Hypothalamus (tissue), 51 donors: ENCODE data around the gene MYO1H.

Experiments
- DNase-seq, 51 donors: peaks; one replicate each; lab custom pipeline; 2025; lab: John Stamatoyannopoulos, UW

Gene MYO1H

GRCh38 chr12:109334887-109335286, 12.8 kb upstream of the MYO1H start:
- no peak for DNase-seq

- DNase-seq, result no peak
These were observed 11.1 kb upstream of the MYO1H start for GRCh38 chr12:109336593-109336992.

- DNase-seq, result no peak
These were observed 4.0 kb upstream of the MYO1H start for GRCh38 chr12:109343677-109344076.

GRCh38 chr12:109345428-109345827, 2.3 kb upstream of the MYO1H start:
- DNase-seq, result no peak

GRCh38 chr12:109346920-109347319, 780 bp upstream of the MYO1H start:
- DNase-seq, result no peak

- no peak for DNase-seq
These were observed 4.5 kb downstream of the MYO1H start for GRCh38 chr12:109352184-109352583.

GRCh38 chr12:109356577-109356976, 8.9 kb downstream of the MYO1H start:
- DNase-seq, result no peak

- DNase-seq, result no peak
These were observed 9.3 kb downstream of the MYO1H start for GRCh38 chr12:109357032-109357431.

- DNase-seq, result no peak
These were observed 10.6 kb downstream of the MYO1H start for GRCh38 chr12:109358154-109358869.

GRCh38 chr12:109359131-109359690, 11.5 kb downstream of the MYO1H start:
- no peak for DNase-seq

GRCh38 chr12:109369831-109370230, 22.1 kb downstream of the MYO1H start:
- no peak for DNase-seq

GRCh38 chr12:109377139-109377685, 29.5 kb downstream of the MYO1H start:
- no peak for DNase-seq

GRCh38 chr12:109378569-109378968, 30.9 kb downstream of the MYO1H start:
- no peak for DNase-seq

- DNase-seq, result no peak
These were observed 34.3 kb downstream of the MYO1H start for GRCh38 chr12:109382031-109382430.

GRCh38 chr12:109383240-109383639, 35.5 kb downstream of the MYO1H start:
- DNase-seq, result no peak

GRCh38 chr12:109385339-109386058, 37.8 kb downstream of the MYO1H start:
- peak in 4 of 51 donors; percentile 1 to 52 (median 30) for DNase-seq

- no peak for DNase-seq
These were observed 38.3 kb downstream of the MYO1H start for GRCh38 chr12:109386059-109386433.

- peak in 2 of 51 donors; percentile 1 for DNase-seq
These were observed 39.9 kb downstream of the MYO1H start for GRCh38 chr12:109387425-109388166.

- DNase-seq, result no peak
These were observed 40.5 kb downstream of the MYO1H start for GRCh38 chr12:109388167-109388563.

GRCh38 chr12:109389146-109389545, 41.4 kb downstream of the MYO1H start:
- DNase-seq, result no peak
